ENCODE measurements around the gene PIP4P1.
"Not testable (repeated sequence)": the region's sequence is repeated elsewhere in the genome, so short reads cannot be mapped to it uniquely, and the experiment has no call there.

PIP4P1 gene

GRCh38 chr14:20461225-20462141 is at the start of gene PIP4P1:
Gene PIP4P1, minus strand, starts transcription at chr14:20461434. Its CDS starts 109 bp downstream, at chr14:20461325.
- no peak for TF ChIP-seq CTCF (conservative IDR thresholded peaks at IDR 0.05; ENCODE audit: low read depth, low read length)
- peak; percentile 100 for DNase-seq (ENCODE audit: low read depth)
- peak within 1 kb of the TSS; percentile 92 for H3K4me3 ChIP-seq (ENCODE audit: low read depth, low read length)

GRCh38 chr14:20508367-20508766 is 47.1 kb upstream of the PIP4P1 start:
- TF ChIP-seq CTCF (conservative IDR thresholded peaks at IDR 0.05; ENCODE audit: low read depth, low read length): no peak
- DNase-seq (ENCODE audit: low read depth): no peak
- no peak overlapping the region for H3K4me3 ChIP-seq (ENCODE audit: low read depth, low read length)

- not testable (repeated sequence) for H3K4me3 ChIP-seq (ENCODE audit: low read depth, low read length); DNase-seq (ENCODE audit: low read depth)
Observed at GRCh38 chr14:20507537-20507936, 46.3 kb upstream of the PIP4P1 start.

GRCh38 chr14:20506752-20507151 is 45.5 kb upstream of the PIP4P1 start:
- DNase-seq (ENCODE audit: low read depth); H3K4me3 ChIP-seq (ENCODE audit: low read depth, low read length): not testable (repeated sequence)

GRCh38 chr14:20506276-20506675 is 45.0 kb upstream of the PIP4P1 start:
- H3K4me3 ChIP-seq (ENCODE audit: low read depth, low read length); DNase-seq (ENCODE audit: low read depth): not testable (repeated sequence)

GRCh38 chr14:20503898-20504297 is 42.7 kb upstream of the PIP4P1 start:
- no peak for DNase-seq (ENCODE audit: low read depth)
- TF ChIP-seq CTCF (conservative IDR thresholded peaks at IDR 0.05; ENCODE audit: low read depth, low read length): no peak
- no peak overlapping the region for H3K4me3 ChIP-seq (ENCODE audit: low read depth, low read length)

- peak; percentile 54 for DNase-seq (ENCODE audit: low read depth)
- TF ChIP-seq CTCF (conservative IDR thresholded peaks at IDR 0.05; ENCODE audit: low read depth, low read length): no peak
Observed at GRCh38 chr14:20501346-20501745, 40.1 kb upstream of the PIP4P1 start.

GRCh38 chr14:20499881-20500280 is 38.6 kb upstream of the PIP4P1 start:
- no peak for DNase-seq (ENCODE audit: low read depth)
- H3K4me3 ChIP-seq (ENCODE audit: low read depth, low read length): no peak overlapping the region
- no peak for TF ChIP-seq CTCF (conservative IDR thresholded peaks at IDR 0.05; ENCODE audit: low read depth, low read length)

More at GRCh38 chr14:20501346-20501745, 40.1 kb upstream of the PIP4P1 start:
- H3K4me3 ChIP-seq (ENCODE audit: low read depth, low read length): no peak overlapping the region
